Esophagus muscularis mucosa (tissue), 4 donors: ENCODE results near the gene ETV6. TPM values are rescaled to one million over a fixed set of nuclear protein-coding genes. Genes with fewer than 3 reads are reported as not detected.

ENCODE experiments used
- DNase-seq: peaks from one replicate; pipeline ENCODE4 v3.0.0-alpha.2; 2017; ENCODE audit errors: extremely low spot score
- H3K27ac ChIP-seq, 4 donors: fragments of 200-600 bp; sonication (generic); replicated peaks in 1 of 4; 1 replicate in 3 of 4; 2 replicates in 1 of 4; pipeline ENCODE4 v1.5.1; 2016 to 2019; ENCODE audit warnings: mild to moderate bottlenecking in 1 of 4
- H3K27me3 ChIP-seq, 4 donors: fragments of 200-600 bp; sonication (generic); one replicate each; pipeline versions ENCODE4 v1.5.1 to v1.6.0; 2016 to 2019
- H3K36me3 ChIP-seq, 4 donors: fragments of 200-600 bp; sonication (generic); one replicate each; pipeline ENCODE4 v1.5.1; 2016 to 2019
- H3K4me1 ChIP-seq, 4 donors: fragments of 200-600 bp; sonication (generic); one replicate each; pipeline ENCODE4 v1.5.1; 2016 to 2019
- H3K4me3 ChIP-seq, 4 donors: fragments of 200-600 bp; sonication (generic); 1 replicate in 2 of 4; 2 replicates in 2 of 4; pipeline ENCODE4 v1.5.1; 2016 to 2019; ENCODE audit warnings: mild to moderate bottlenecking in 4 of 4, moderate library complexity in 1 of 4
- H3K9me3 ChIP-seq, 4 donors: fragments of 200-600 bp; sonication (generic); 1 replicate in 3 of 4; 2 replicates in 1 of 4; pipeline ENCODE4 v1.5.1; 2016 to 2019
- EP300 ChIP-seq: sonication (generic); formaldehyde crosslinking; IDR thresholded peaks from one replicate; pipeline ENCODE4 v1.6.1; 2017; ENCODE audit warnings: antibody characterized with exemption
- POLR2A ChIP-seq: fragments of 450-650 bp; IDR thresholded peaks from one replicate; pipeline ENCODE4 v1.6.1; 2017; ENCODE audit warnings: antibody characterized with exemption, moderate library complexity, mild to moderate bottlenecking, low read depth
- POLR2AphosphoS5 ChIP-seq, 2 donors: sonication (generic); formaldehyde crosslinking; IDR thresholded peaks; one replicate each; pipeline ENCODE4 v1.6.1; 2017; ENCODE audit warnings: antibody characterized with exemption in 2 of 2
- WGBS: methylation state at CpG from one replicate; pipeline ENCODE4 v1.1.5; 2018; 5-methylcytosine and 5-hydroxymethylcytosine counted together
- intact Hi-C: fragments of 100-400 bp; cut with DNase I; formaldehyde crosslinking; loops from one replicate; pipeline ENCODE4 v1.15.1; 2023
- total RNA-seq, 4 donors: library from RNA; depleted of rRNA; stranded (reverse); fragments of >200 nt; gene quantifications; one replicate each; pipeline versions ENCODE4 v1.1.0 to v1.2.1, GENCODE V29; 2016
- TF ChIP-seq, protein P1 (sequence below), 3 experiments: fragments of 200-600 bp in 2 of 3; fragments of 450-650 bp in 1 of 3; sonication (generic) in 2 of 3; IDR thresholded peaks; one replicate each; pipeline ENCODE4 v1.5.1; 2017 to 2019; ENCODE audit warnings: antibody characterized with exemption in 3 of 3, mild to moderate bottlenecking in 2 of 3, moderate library complexity in 1 of 3

Gene ETV6
- total RNA-seq, 4 donors from 2014 or later = 22.4 to 29.6 (median 25.3) TPM

DNA sequence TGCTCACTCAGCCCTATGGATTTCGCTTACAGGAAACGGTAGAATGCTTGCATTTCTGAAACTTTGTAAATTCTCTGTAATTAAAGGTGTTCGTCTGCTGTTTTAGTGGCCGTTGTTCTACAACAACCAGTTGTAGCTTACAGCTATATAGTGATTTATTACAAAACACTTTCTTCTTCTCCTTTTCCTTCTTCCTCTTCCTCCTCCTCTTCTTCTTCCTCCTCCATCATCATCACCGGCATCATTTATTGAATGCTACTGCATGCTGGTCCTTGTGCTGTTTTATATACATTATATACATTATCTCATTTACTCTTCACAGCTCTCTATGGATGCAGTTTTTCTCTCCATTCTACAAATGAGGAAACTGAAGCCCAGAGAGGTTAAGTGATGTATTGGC, 6.4 kb downstream of the ETV6 start:
- TF ChIP-seq, protein P1, sequence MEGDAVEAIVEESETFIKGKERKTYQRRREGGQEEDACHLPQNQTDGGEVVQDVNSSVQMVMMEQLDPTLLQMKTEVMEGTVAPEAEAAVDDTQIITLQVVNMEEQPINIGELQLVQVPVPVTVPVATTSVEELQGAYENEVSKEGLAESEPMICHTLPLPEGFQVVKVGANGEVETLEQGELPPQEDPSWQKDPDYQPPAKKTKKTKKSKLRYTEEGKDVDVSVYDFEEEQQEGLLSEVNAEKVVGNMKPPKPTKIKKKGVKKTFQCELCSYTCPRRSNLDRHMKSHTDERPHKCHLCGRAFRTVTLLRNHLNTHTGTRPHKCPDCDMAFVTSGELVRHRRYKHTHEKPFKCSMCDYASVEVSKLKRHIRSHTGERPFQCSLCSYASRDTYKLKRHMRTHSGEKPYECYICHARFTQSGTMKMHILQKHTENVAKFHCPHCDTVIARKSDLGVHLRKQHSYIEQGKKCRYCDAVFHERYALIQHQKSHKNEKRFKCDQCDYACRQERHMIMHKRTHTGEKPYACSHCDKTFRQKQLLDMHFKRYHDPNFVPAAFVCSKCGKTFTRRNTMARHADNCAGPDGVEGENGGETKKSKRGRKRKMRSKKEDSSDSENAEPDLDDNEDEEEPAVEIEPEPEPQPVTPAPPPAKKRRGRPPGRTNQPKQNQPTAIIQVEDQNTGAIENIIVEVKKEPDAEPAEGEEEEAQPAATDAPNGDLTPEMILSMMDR (IDR thresholded peaks at IDR 0.05) = no peak
- TF ChIP-seq POLR2AphosphoS5 (IDR thresholded peaks at IDR 0.05) = no peak
- no peak overlapping the region for H3K4me3 ChIP-seq
- intact Hi-C loops = loop anchor here (5.0 to 10.0 kb wide), 3 partner anchors 41 to 139 kb away; no protein-coding TSS in a partner anchor
- H3K9me3 ChIP-seq = no peaks in the 10 kb centered on the region
- H3K4me1 ChIP-seq = peaks cover 52 to 82% (median 78%) of the 10 kb centered on the region in 4 donors
- no peaks in the 10 kb centered on the region for H3K36me3 ChIP-seq
- 71% methylated on average over 5 of the region's 5 CpGs for WGBS
- H3K27me3 ChIP-seq = no peaks in the 10 kb centered on the region
- DNase-seq = no peak
- peak overlapping the region; percentile 90 to 98 (median 98) for H3K27ac ChIP-seq

DNA sequence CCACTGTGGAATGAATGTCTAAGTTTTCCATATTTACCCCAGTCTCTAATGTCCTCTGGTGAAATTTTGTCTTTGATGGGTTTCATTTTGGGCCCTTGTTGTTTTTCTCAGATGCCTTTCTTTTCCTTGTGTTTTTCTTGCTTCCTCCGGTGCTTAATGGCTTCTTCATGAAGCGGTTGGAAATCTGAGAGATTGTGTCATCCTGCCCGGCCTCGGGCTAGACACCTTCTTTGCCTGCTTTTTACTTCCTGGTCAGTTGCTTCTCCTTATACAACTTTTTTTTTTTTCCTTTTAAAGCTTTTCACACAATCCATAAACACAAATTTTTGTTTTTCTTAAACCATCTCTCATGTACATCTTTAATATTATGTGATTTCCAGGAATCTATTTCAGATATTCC, 7.1 kb downstream of the ETV6 start:
- H3K27ac ChIP-seq = peak overlapping the region in 3 of 4 donors; percentile 90 to 98 (median 98)
- no peaks in the 10 kb centered on the region for H3K27me3 ChIP-seq
- H3K4me3 ChIP-seq = no peak overlapping the region
- no peak for TF ChIP-seq POLR2A
- no peak for TF ChIP-seq POLR2AphosphoS5 (IDR thresholded peaks at IDR 0.05)
- H3K36me3 ChIP-seq = no peaks in the 10 kb centered on the region
- intact Hi-C loops = loop anchor here (5.0 to 10.0 kb wide), 3 partner anchors 41 to 138 kb away; no protein-coding TSS in a partner anchor
- no peaks in the 10 kb centered on the region for H3K9me3 ChIP-seq
- WGBS = 76% methylated on average over 4 of the region's 4 CpGs
- DNase-seq = no peak
- peaks cover 59 to 89% (median 85%) of the 10 kb centered on the region in 4 donors for H3K4me1 ChIP-seq

DNA sequence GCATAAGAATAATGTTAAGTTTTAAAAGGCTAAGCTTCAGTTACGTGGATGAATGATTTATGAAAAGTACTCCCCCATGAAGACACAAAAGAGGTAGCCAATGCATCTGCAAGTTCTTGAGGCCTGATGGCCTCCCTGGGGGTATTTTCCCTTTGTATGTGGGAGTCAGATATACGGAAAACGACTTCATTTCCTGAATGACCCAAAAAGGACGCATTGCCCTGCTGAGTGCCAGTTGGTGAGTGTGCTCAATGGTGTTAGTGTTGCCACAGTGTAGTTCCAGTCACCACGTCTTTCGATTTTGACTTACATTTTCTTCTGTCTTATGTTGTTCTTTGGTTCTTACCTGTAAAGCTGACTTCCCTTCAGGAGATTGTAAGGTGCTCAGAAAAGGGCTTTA, 8.0 kb downstream of the ETV6 start:
- 56% methylated on average over 6 of the region's 6 CpGs for WGBS
- H3K27ac ChIP-seq = peak overlapping the region; percentile 2 to 98 (median 94)

DNA sequence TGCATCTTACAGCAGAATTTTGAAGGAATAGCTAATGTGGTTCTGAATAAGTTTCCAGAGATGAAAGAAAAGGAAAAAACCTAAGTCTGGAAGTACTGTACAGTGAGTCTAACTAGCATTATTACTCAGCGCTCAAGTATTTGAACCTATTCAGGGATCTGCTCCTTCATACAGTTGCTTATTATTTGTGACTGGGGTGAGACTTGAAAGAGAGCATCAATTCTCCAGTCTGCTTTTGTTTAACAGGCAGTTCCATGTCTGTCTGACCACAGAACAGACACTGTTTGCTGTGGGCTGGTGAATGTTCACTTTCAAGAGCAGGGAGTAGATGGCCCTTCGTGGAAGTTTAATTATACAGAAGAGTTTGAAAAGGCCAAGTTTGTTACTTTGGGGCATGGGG, 9.3 kb downstream of the ETV6 start:
- peak overlapping the region; percentile 41 to 98 (median 94) for H3K27ac ChIP-seq
- H3K4me1 ChIP-seq = peaks cover 68 to 97% (median 94%) of the 10 kb centered on the region in 4 donors
- intact Hi-C loops = loop anchor here (5.0 to 10.0 kb wide), 3 partner anchors 39 to 136 kb away; no protein-coding TSS in a partner anchor
- H3K27me3 ChIP-seq = no peaks in the 10 kb centered on the region
- WGBS = 38% methylated on average over 2 of the region's 2 CpGs
- no peak overlapping the region for H3K4me3 ChIP-seq
- H3K36me3 ChIP-seq = no peaks in the 10 kb centered on the region
- TF ChIP-seq POLR2AphosphoS5 (IDR thresholded peaks at IDR 0.05) (no peak), POLR2A (no peak), EP300 (no peak)
- TF ChIP-seq, protein P1 (IDR thresholded peaks at IDR 0.05) = no peak
- no peak for DNase-seq
- H3K9me3 ChIP-seq = no peaks in the 10 kb centered on the region

More for the DNA sequence above, 8.0 kb downstream of the ETV6 start:
- H3K4me3 ChIP-seq = no peak overlapping the region
- H3K9me3 ChIP-seq = no peaks in the 10 kb centered on the region
- DNase-seq = no peak
- TF ChIP-seq, protein P1 (IDR thresholded peaks at IDR 0.05) = no peak
- no peak for TF ChIP-seq EP300
- TF ChIP-seq POLR2A = no peak
- no peak for TF ChIP-seq POLR2AphosphoS5 (IDR thresholded peaks at IDR 0.05)
- intact Hi-C loops = loop anchor here (5.0 to 10.0 kb wide), 3 partner anchors 40 to 137 kb away; no protein-coding TSS in a partner anchor
- peaks cover 68 to 97% (median 94%) of the 10 kb centered on the region in 4 donors for H3K4me1 ChIP-seq
- no peaks in the 10 kb centered on the region for H3K36me3 ChIP-seq
- H3K27me3 ChIP-seq = no peaks in the 10 kb centered on the region

DNA sequence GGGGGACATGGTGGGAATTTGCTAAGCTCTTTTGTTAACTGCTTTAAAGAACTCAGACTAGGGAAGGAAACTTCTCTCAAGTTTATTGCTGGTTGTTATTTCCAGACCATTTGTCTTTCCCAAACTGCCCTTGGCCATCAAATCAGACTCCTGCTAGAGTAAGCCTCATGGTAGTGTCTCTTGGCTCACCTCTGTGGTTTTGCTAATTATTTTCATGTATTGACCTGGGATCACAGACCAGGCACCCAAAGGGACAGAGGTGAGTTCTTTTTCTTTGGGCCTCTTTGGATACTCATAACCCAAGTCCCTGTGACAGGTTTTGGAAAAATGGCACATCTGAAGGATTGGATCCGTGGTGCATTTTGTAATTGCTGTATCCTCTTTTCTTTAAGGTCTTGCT, 11.2 kb downstream of the ETV6 start:
- Histone ChIP-seq H3K27ac (peak overlapping the region in 3 of 4 donors; percentile 27 to 90 (median 50)), H3K4me3 (no peak overlapping the region), H3K4me1 (peaks cover 62 to 94% (median 89%) of the 10 kb centered on the region in 4 donors), H3K36me3 (no peaks in the 10 kb centered on the region), H3K27me3 (no peaks in the 10 kb centered on the region), H3K9me3 (no peaks in the 10 kb centered on the region)
- no peak for DNase-seq
- intact Hi-C loops = no loop called here
- TF ChIP-seq EP300 (no peak), POLR2A (no peak), POLR2AphosphoS5 (IDR thresholded peaks at IDR 0.05) (no peak)
- TF ChIP-seq, protein P1 (IDR thresholded peaks at IDR 0.05) = no peak
- 78% methylated on average over 1 of the region's 1 CpG for WGBS
